ENCODE results near the gene ZNF544. TPM values are rescaled to one million over a fixed set of nuclear protein-coding genes. Genes with fewer than 3 reads are reported as not detected.

Gene ZNF544
- total and polyA plus RNA-seq, 2 of the 8 experiments (the other 6 are each of a cell fraction or from before 2014, with no cell fraction given), result 48.8 to 60.8 TPM

- TF ChIP-seq RAD21 (IDR thresholded peaks at IDR 0.05 in 1 of 2, conservative IDR thresholded peaks at IDR 0.05 in 1 of 2; ENCODE audit: low read depth in 2 of 2, low read length in 2 of 2), result no peak
- TF ChIP-seq YY1 (IDR thresholded peaks at IDR 0.05; ENCODE audit: low read depth, low read length), result peak; percentile 100
- TF ChIP-seq SAP30 (IDR thresholded peaks at IDR 0.05; ENCODE audit: insufficient read depth, insufficient replicate concordance, low read length), result no peak
- TF ChIP-seq ATF2 (IDR thresholded peaks at IDR 0.05; ENCODE audit: low read length), result no peak
- peak; percentile 83 for TF ChIP-seq CEBPB (IDR thresholded peaks at IDR 0.05; ENCODE audit: low read depth, low read length)
- TF ChIP-seq RBBP5 (IDR thresholded peaks at IDR 0.05; ENCODE audit: borderline replicate concordance, low read depth, low read length), result peak; percentile 93
- peak; percentile 43; the same call in 1 of the 2 replicates for TF ChIP-seq KDM1A (IDR thresholded peaks at IDR 0.05; ENCODE audit: borderline replicate concordance, low read length)
- TF ChIP-seq SIRT6 (IDR thresholded peaks at IDR 0.05; ENCODE audit: low read length), result no peak
- TF ChIP-seq JUND (IDR thresholded peaks at IDR 0.05; ENCODE audit: low read length), result peak; percentile 52; the same call in 1 of the 2 replicates
- peak; percentile 84 for TF ChIP-seq ASH2L (IDR thresholded peaks at IDR 0.05; ENCODE audit: low read length)
- TF ChIP-seq POLR2A (IDR thresholded peaks at IDR 0.05; ENCODE audit: control extremely low read depth in 1 of 2, low read depth in 2 of 2, low read length in 2 of 2), result peak; percentile 87 to 96
- TF ChIP-seq HDAC2 (IDR thresholded peaks at IDR 0.05; ENCODE audit: borderline replicate concordance in 1 of 2, low read depth in 2 of 2, low read length in 2 of 2), result peak in 1 of 2 experiments; percentile 55; a peak in 1 of 4 replicates
- TF ChIP-seq CTBP2 (IDR thresholded peaks at IDR 0.05; ENCODE audit: borderline replicate concordance, insufficient read depth, insufficient read length, low read length), result no peak
- peak; percentile 52; the same call in 1 of the 2 replicates for TF ChIP-seq GABPA (IDR thresholded peaks at IDR 0.05; ENCODE audit: borderline replicate concordance, insufficient read depth, low read length)
- TF ChIP-seq BACH1 (IDR thresholded peaks at IDR 0.05; ENCODE audit: low read length), result no peak
- TF ChIP-seq CHD1 (IDR thresholded peaks at IDR 0.05; ENCODE audit: low read depth, low read length), result no peak
- TF ChIP-seq TAF1 (IDR thresholded peaks at IDR 0.05; ENCODE audit: low read depth, low read length), result peak; percentile 88
- peak; percentile 94 for TF ChIP-seq KDM4A (IDR thresholded peaks at IDR 0.05; ENCODE audit: low read depth, low read length, severe bottlenecking)
- no peak for TF ChIP-seq CHD2 (IDR thresholded peaks at IDR 0.05; ENCODE audit: low read length)
- no peak for TF ChIP-seq RXRA (IDR thresholded peaks at IDR 0.05; ENCODE audit: insufficient read depth, low read depth, low read length)
- peak; percentile 73 for TF ChIP-seq MAX (IDR thresholded peaks at IDR 0.05)
Observed at GRCh38 chr19:58182989-58183816, 45.5 kb upstream of the ZNF544 start, which contains the start of gene ZNF274 (continued).

All from H1 (cell line).